Measurements from ENCODE around the gene FLNA.
"Not testable (repeated sequence)": the region's sequence is repeated elsewhere in the genome, so short reads cannot be mapped to it uniquely, and the experiment has no call there.

Gene FLNA

GRCh38 chrX:154328646-154329045 lies 45.8 kb downstream of the FLNA start:
- no peak for DNase-seq

- DNase-seq: peak; percentile 52
Measured at GRCh38 chrX:154327038-154327820, 47.2 kb downstream of the FLNA start.

GRCh38 chrX:154325541-154325940 lies 48.9 kb downstream of the FLNA start:
- no peak for DNase-seq

- DNase-seq: no peak
Measured at GRCh38 chrX:154323537-154323936, 50.9 kb downstream of the FLNA start.

GRCh38 chrX:154322890-154323289 lies 51.5 kb downstream of the FLNA start:
- DNase-seq: no peak

GRCh38 chrX:154321594-154321993 lies 52.8 kb downstream of the FLNA start:
- DNase-seq: no peak

- no peak for DNase-seq
Measured at GRCh38 chrX:154321152-154321551, 53.3 kb downstream of the FLNA start.

GRCh38 chrX:154320406-154320805 lies 54.0 kb downstream of the FLNA start:
- DNase-seq: no peak

- DNase-seq: no peak
Measured at GRCh38 chrX:154317391-154317995, 56.9 kb downstream of the FLNA start.

- no peak for DNase-seq
Measured at GRCh38 chrX:154315416-154315815, 59.0 kb downstream of the FLNA start.

- no peak for DNase-seq
Measured at GRCh38 chrX:154313147-154313546, 61.3 kb downstream of the FLNA start.

GRCh38 chrX:154312116-154312515 lies 62.3 kb downstream of the FLNA start:
- no peak for DNase-seq

- DNase-seq: no peak
Measured at GRCh38 chrX:154310616-154311536, 63.6 kb downstream of the FLNA start.

GRCh38 chrX:154309041-154309775 lies 65.2 kb downstream of the FLNA start:
- DNase-seq: no peak

GRCh38 chrX:154308108-154308946 lies 66.1 kb downstream of the FLNA start:
- DNase-seq: peak; percentile 70

GRCh38 chrX:154307202-154307601 lies 67.2 kb downstream of the FLNA start:
- DNase-seq: no peak

- DNase-seq: no peak
Measured at GRCh38 chrX:154305541-154306205, 68.8 kb downstream of the FLNA start.

- DNase-seq: no peak
Measured at GRCh38 chrX:154304846-154305245, 69.6 kb downstream of the FLNA start.

GRCh38 chrX:154303476-154303875 lies 71.0 kb downstream of the FLNA start:
- no peak for DNase-seq

GRCh38 chrX:154302998-154303397 lies 71.4 kb downstream of the FLNA start:
- not testable (repeated sequence) for DNase-seq

GRCh38 chrX:154300816-154301215 lies 73.6 kb downstream of the FLNA start:
- DNase-seq: no peak
